A673 (cell line): Measurements from ENCODE around the gene PID1. TPM values are rescaled to one million over a fixed set of nuclear protein-coding genes. Genes with fewer than 3 reads are reported as not detected.

Experiments used
- BruUV-seq: library from RNA; stranded (reverse); fragments of 400-500 nt; replicated peaks from 2 replicates; lab custom pipeline; 2021; lab: Mats Ljungman, UMichigan
- CTCF ChIA-PET: fragments of 300-600 bp; sonication (Branson Sonifier 250); formaldehyde crosslinking; loops from one replicate; lab custom pipeline; 2022; ENCODE audit warnings: antibody characterized with exemption; lab: Charles Lee
- POLR2A ChIA-PET: fragments of 300-600 bp; sonication (Branson Sonifier 250); formaldehyde crosslinking; loops from one replicate; lab custom pipeline; 2022; ENCODE audit warnings: antibody characterized with exemption; ENCODE audit not compliant: low non-redundant PET; lab: Charles Lee
- DNase-seq: peaks from one replicate; pipeline ENCODE4 v3.0.0-alpha.2; 2015; ENCODE audit warnings: low spot score
- H3K27ac ChIP-seq: fragments of 200-600 bp; sonication (generic); 2 replicates; pipeline ENCODE4 v1.5.1; 2016; ENCODE audit warnings: mixed run types, low read depth, mild to moderate bottlenecking, mixed read lengths, antibody characterized with exemption, low read length; ENCODE audit not compliant: poor library complexity, severe bottlenecking
- H3K27me3 ChIP-seq: fragments of 200-600 bp; sonication (generic); replicated peaks from 2 replicates; pipeline ENCODE4 v1.6.1; 2017; ENCODE audit warnings: mixed run types, low read depth, mild to moderate bottlenecking, mixed read lengths, antibody characterized with exemption, low read length; ENCODE audit not compliant: insufficient read depth, poor library complexity
- H3K36me3 ChIP-seq: fragments of 200-600 bp; sonication (generic); 2 replicates; pipeline ENCODE4 v1.6.1; 2016; ENCODE audit warnings: mixed run types, mild to moderate bottlenecking, mixed read lengths, antibody characterized with exemption, low read length; ENCODE audit not compliant: insufficient read depth, poor library complexity, severe bottlenecking
- H3K4me1 ChIP-seq: fragments of 200-600 bp; sonication (generic); 2 replicates; pipeline ENCODE4 v1.6.1; 2017; ENCODE audit warnings: mixed run types, mild to moderate bottlenecking, mixed read lengths, antibody characterized with exemption, low read length; ENCODE audit not compliant: insufficient read depth, poor library complexity, severe bottlenecking
- H3K4me3 ChIP-seq: fragments of 200-600 bp; sonication (generic); 2 replicates; pipeline ENCODE4 v1.5.1; 2016; ENCODE audit warnings: low read depth, mixed run types, mild to moderate bottlenecking, mixed read lengths, low read length; ENCODE audit not compliant: poor library complexity, severe bottlenecking
- H3K9me3 ChIP-seq: fragments of 200-600 bp; sonication (generic); 2 replicates; pipeline ENCODE4 v1.6.1; 2016; ENCODE audit warnings: mixed run types, low read depth, mild to moderate bottlenecking, mixed read lengths, antibody characterized with exemption, low read length; ENCODE audit not compliant: poor library complexity, severe bottlenecking
- EZH2 ChIP-seq: fragments of 200-600 bp; sonication (generic); IDR thresholded peaks from 2 replicates; pipeline ENCODE4 v1.6.1; 2017; ENCODE audit warnings: borderline replicate concordance, low read depth, mild to moderate bottlenecking, mixed read lengths, antibody characterized with exemption, low read length; ENCODE audit not compliant: poor library complexity, severe bottlenecking
- intact Hi-C: fragments of 100-400 bp; cut with micrococcal nuclease; formaldehyde crosslinking; loops from one replicate; pipeline ENCODE4 v1.10.0; 2022; ENCODE audit not compliant: unreplicated experiment
- total RNA-seq: library from RNA; stranded (reverse); gene quantifications from 2 replicates; pipeline ENCODE4 v1.2.3, GENCODE V29; 2021
- TF ChIP-seq, protein P1 (sequence below): fragments of 300-800, 200-600 bp; sonication (generic); conservative IDR thresholded peaks from 2 replicates; pipeline ENCODE4 v1.5.1; 2017; ENCODE audit warnings: low read depth, mild to moderate bottlenecking, antibody characterized with exemption, low read length, moderate library complexity, mixed read lengths

Gene PID1
- total RNA-seq, 1 experiment from 2014 or later, result 1.5 TPM

GRCh38 chr2:229300371-229300770, 29.3 kb upstream of the PID1 start:
- TF ChIP-seq, protein P1, sequence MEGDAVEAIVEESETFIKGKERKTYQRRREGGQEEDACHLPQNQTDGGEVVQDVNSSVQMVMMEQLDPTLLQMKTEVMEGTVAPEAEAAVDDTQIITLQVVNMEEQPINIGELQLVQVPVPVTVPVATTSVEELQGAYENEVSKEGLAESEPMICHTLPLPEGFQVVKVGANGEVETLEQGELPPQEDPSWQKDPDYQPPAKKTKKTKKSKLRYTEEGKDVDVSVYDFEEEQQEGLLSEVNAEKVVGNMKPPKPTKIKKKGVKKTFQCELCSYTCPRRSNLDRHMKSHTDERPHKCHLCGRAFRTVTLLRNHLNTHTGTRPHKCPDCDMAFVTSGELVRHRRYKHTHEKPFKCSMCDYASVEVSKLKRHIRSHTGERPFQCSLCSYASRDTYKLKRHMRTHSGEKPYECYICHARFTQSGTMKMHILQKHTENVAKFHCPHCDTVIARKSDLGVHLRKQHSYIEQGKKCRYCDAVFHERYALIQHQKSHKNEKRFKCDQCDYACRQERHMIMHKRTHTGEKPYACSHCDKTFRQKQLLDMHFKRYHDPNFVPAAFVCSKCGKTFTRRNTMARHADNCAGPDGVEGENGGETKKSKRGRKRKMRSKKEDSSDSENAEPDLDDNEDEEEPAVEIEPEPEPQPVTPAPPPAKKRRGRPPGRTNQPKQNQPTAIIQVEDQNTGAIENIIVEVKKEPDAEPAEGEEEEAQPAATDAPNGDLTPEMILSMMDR, result no peak
- no peak for TF ChIP-seq EZH2
- Histone ChIP-seq H3K9me3 (no peaks in the 10 kb centered on the region), H3K27ac (no peak overlapping the region), H3K36me3 (no peaks in the 10 kb centered on the region), H3K27me3 (no peaks in the 10 kb centered on the region), H3K4me1 (no peaks in the 10 kb centered on the region), H3K4me3 (no peak overlapping the region)
- POLR2A ChIA-PET, result interaction anchor here (0.6 kb wide), 1 partner anchor 230 kb away, joined by 4 read pairs; no protein-coding TSS in a partner anchor
- BruUV-seq, result no TSS peak
- CTCF ChIA-PET, result no interaction called here
- no peak for DNase-seq
- intact Hi-C loops, result no loop called here

DNA sequence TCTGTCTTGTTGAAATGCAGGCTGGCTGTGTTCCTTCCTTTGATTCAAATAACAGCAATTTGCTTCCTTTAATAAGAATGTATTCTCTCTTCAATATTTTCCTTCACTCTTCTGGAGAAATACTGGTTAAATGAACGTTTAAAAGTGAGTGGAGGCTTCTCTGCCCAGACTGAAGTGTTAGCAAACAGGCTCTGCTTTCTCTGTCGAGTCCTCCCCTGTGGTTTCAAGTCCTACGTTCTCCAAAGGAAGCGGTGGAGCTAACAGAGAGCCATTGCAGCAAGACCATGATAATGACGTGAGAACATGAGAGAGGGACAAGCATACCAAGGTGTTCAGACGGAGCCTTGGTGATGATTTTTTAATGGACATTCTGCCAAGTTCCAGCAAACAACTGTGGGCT, 26.2 kb upstream of the PID1 start:
- no peak for DNase-seq
- H3K4me3 ChIP-seq, result no peak overlapping the region
- no peaks in the 10 kb centered on the region for H3K36me3 ChIP-seq
- BruUV-seq, result no TSS peak
- H3K27ac ChIP-seq, result no peak overlapping the region
- no peaks in the 10 kb centered on the region for H3K9me3 ChIP-seq
- ChIA-PET CTCF (no interaction called here), POLR2A (no interaction called here)
- H3K27me3 ChIP-seq, result no peaks in the 10 kb centered on the region
- no peaks in the 10 kb centered on the region for H3K4me1 ChIP-seq
- TF ChIP-seq, protein P1, result no peak
- TF ChIP-seq EZH2, result no peak
- intact Hi-C loops, result no loop called here

DNA sequence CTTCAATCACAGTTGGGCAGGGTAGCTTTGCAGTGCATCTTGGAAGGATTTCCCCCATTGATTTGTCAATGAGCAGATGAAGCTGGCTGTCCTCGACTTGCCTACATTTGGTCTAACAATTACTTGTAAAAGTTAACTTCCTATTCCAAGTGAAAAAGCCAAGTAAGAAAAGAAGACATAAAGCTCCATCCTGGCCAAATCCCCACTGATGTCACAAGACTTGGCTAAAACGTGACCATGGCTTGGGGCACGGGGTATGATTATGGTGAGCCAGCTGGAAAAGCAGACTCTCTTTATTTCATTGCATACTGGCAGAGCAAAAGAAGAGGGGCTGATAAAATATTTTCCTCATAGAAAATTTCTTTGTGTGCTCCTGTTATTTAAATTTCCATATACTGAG, 25.4 kb upstream of the PID1 start:
- ChIA-PET CTCF (no interaction called here), POLR2A (no interaction called here)
- Histone ChIP-seq H3K36me3 (no peaks in the 10 kb centered on the region), H3K4me3 (no peak overlapping the region), H3K27me3 (no peaks in the 10 kb centered on the region), H3K27ac (no peak overlapping the region), H3K4me1 (no peaks in the 10 kb centered on the region), H3K9me3 (no peaks in the 10 kb centered on the region)
- intact Hi-C loops, result no loop called here
- DNase-seq, result no peak
- no TSS peak for BruUV-seq
- TF ChIP-seq EZH2, result no peak
- TF ChIP-seq, protein P1, result no peak
